ENCODE data around the gene PELI1. TPM values are rescaled to one million over a fixed set of nuclear protein-coding genes. Genes with fewer than 3 reads are reported as not detected.

The PELI1 gene
- total RNA-seq, 6 donors from 2014 or later: 18.5 to 57.3 (median 36.2) TPM

DNA sequence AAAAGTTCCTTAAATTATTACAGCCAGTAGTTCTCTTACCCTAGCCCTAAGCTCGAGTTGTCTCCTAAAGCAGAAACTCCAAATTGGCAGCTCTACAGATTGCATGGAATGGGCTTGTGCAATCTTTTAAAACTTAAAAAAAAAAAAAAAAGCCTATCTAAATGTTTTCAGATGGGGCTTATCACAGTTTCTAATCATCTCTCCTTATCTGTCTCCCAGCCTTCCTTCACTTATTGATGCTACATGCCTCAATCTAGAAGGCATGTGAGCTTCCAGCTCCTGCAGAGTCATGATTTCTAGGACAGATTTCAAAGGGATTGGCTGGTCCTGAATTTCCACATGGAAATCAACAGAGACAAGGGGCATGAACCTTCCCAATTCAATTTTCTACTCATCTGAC, 33.1 kb upstream of the PELI1 start:
- 20 to 38% methylated on average over 1 of the region's 1 CpG for WGBS, 2 donors
- H3K36me3 ChIP-seq: no peaks in the 10 kb centered on the region
- peaks cover 2 to 10% (median 9%) of the 10 kb centered on the region in 4 donors for H3K4me1 ChIP-seq
- H3K9me3 ChIP-seq: no peaks in the 10 kb centered on the region
- no peak for DNase-seq
- H3K27ac ChIP-seq: no peak overlapping the region
- H3K4me3 ChIP-seq: no peak overlapping the region
- no peaks in the 10 kb centered on the region for H3K27me3 ChIP-seq
- TF ChIP-seq, protein P1, sequence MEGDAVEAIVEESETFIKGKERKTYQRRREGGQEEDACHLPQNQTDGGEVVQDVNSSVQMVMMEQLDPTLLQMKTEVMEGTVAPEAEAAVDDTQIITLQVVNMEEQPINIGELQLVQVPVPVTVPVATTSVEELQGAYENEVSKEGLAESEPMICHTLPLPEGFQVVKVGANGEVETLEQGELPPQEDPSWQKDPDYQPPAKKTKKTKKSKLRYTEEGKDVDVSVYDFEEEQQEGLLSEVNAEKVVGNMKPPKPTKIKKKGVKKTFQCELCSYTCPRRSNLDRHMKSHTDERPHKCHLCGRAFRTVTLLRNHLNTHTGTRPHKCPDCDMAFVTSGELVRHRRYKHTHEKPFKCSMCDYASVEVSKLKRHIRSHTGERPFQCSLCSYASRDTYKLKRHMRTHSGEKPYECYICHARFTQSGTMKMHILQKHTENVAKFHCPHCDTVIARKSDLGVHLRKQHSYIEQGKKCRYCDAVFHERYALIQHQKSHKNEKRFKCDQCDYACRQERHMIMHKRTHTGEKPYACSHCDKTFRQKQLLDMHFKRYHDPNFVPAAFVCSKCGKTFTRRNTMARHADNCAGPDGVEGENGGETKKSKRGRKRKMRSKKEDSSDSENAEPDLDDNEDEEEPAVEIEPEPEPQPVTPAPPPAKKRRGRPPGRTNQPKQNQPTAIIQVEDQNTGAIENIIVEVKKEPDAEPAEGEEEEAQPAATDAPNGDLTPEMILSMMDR (IDR thresholded peaks at IDR 0.05): no peak
- TF ChIP-seq POLR2A (IDR thresholded peaks at IDR 0.05) (no peak), EP300 (IDR thresholded peaks at IDR 0.05) (no peak), POLR2AphosphoS5 (IDR thresholded peaks at IDR 0.05) (no peak)
- peak in 1 of 2 donors; percentile 50 for ATAC-seq (ENCODE audit: low FRiP score in 2 of 2)

GRCh38 chr2:64175419-64176197, 31.4 kb upstream of the PELI1 start:
- Histone ChIP-seq H3K9me3 (no peaks in the 10 kb centered on the region), H3K27me3 (no peaks in the 10 kb centered on the region), H3K4me3 (no peak overlapping the region), H3K36me3 (no peaks in the 10 kb centered on the region), H3K4me1 (peaks cover 2 to 10% (median 9%) of the 10 kb centered on the region in 4 donors), H3K27ac (no peak overlapping the region)
- DNase-seq: no peak
- ATAC-seq (ENCODE audit: low FRiP score in 2 of 2): no peak
- 92 to 96% methylated on average over 5 of the region's 5 CpGs for WGBS, 2 donors
- TF ChIP-seq, protein P1 (IDR thresholded peaks at IDR 0.05): no peak
- no peak for TF ChIP-seq EP300 (IDR thresholded peaks at IDR 0.05)

DNA sequence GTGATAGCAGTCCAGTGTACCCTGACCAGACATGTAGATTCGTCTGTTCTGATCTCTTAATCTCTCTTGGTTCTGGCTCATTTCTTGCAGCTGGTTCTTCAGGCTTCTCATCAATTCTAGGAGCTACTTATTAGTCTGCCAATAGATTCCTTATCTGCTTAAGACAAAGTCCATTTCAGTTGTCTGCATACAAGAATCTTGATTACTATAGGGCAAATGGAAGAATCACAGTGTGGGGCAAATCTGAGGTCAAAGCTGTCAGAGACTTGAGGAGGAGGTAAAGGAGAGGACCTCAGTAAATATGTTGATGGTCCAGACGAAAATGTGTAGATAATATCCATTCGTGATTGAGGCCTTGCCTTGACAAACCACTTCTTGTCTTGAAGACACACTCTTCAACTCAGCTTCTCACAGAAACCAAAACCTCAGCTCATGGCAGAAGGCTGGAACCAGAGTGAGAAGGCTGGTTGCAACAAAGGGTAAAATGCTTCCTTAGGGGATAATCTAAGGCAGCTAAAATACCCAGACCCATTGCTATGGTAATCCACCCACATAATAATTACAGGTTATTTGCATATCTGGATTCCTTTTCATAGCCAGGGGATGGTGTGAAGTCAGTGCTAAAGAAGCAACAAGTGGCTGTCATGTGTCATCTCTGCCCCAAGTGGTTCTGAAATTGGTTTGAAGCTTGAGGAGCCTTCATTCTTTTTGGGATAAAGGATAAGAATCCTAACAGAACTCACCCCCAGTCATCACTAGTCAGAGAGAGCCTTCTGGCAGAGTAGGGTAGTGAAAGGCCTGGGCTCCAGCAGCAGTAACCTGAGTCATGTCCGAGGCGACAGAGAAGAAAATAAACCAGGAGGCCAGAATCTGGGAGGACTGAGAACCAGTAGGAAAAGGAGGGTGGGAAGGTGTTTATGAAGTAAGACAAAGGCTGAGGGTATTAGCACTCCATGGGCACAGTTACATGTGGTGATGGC, 29.2 kb upstream of the PELI1 start:
- H3K27ac ChIP-seq: no peak overlapping the region
- no peak for TF ChIP-seq EP300 (IDR thresholded peaks at IDR 0.05)
- TF ChIP-seq POLR2A (IDR thresholded peaks at IDR 0.05): no peak
- TF ChIP-seq, protein P1 (IDR thresholded peaks at IDR 0.05): no peak
- TF ChIP-seq POLR2AphosphoS5 (IDR thresholded peaks at IDR 0.05): no peak
- no peak overlapping the region for H3K4me3 ChIP-seq
- WGBS, 2 donors: 95% methylated on average over 5 of the region's 5 CpGs
- ATAC-seq (ENCODE audit: low FRiP score in 2 of 2): no peak
- no peaks in the 10 kb centered on the region for H3K27me3 ChIP-seq
- no peaks in the 10 kb centered on the region for H3K9me3 ChIP-seq
- peaks cover 2 to 10% (median 9%) of the 10 kb centered on the region in 4 donors for H3K4me1 ChIP-seq
- H3K36me3 ChIP-seq: no peaks in the 10 kb centered on the region
- DNase-seq: no peak

DNA sequence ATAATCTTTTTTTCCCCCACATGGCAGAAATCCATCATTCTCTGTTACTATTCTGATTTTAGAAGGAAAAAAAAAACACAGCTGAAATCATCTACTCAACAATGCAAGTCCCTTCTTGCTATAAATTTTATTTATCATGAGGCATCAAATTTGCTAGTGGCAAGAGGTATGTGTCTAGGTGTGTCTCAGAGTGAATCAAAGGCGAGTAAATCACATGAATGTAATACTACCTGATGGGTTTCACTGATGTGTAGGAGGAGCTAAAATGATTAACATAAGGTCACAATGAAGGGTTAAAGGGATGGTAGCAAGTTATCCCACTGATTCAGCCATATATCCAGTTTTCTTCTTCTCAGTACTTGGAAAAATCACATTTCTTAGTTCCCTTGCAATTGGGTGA, 24.5 kb upstream of the PELI1 start:
- ATAC-seq (ENCODE audit: low FRiP score in 2 of 2) (no peak), DNase-seq (no peak)
- Histone ChIP-seq H3K4me1 (no peaks in the 10 kb centered on the region), H3K4me3 (no peak overlapping the region), H3K27me3 (no peaks in the 10 kb centered on the region), H3K36me3 (no peaks in the 10 kb centered on the region), H3K9me3 (no peaks in the 10 kb centered on the region), H3K27ac (no peak overlapping the region)
- WGBS, 2 donors: 86 to 96% methylated on average over 1 of the region's 1 CpG
- TF ChIP-seq POLR2AphosphoS5 (IDR thresholded peaks at IDR 0.05): no peak
- TF ChIP-seq EP300 (IDR thresholded peaks at IDR 0.05): no peak
- TF ChIP-seq, protein P1 (IDR thresholded peaks at IDR 0.05): no peak
- TF ChIP-seq POLR2A (IDR thresholded peaks at IDR 0.05): no peak

Data from upper lobe of left lung (tissue), 6 donors.